Fibroblast of upper back skin (primary cell): ENCODE results near the gene INO80.
"Not testable (repeated sequence)": the region's sequence is repeated elsewhere in the genome, so short reads cannot be mapped to it uniquely, and the experiment has no call there.

Source experiments
- DNase-seq: peaks from one replicate; pipeline ENCODE4 v3.0.0-alpha.2; 2013

Gene INO80, protein sequence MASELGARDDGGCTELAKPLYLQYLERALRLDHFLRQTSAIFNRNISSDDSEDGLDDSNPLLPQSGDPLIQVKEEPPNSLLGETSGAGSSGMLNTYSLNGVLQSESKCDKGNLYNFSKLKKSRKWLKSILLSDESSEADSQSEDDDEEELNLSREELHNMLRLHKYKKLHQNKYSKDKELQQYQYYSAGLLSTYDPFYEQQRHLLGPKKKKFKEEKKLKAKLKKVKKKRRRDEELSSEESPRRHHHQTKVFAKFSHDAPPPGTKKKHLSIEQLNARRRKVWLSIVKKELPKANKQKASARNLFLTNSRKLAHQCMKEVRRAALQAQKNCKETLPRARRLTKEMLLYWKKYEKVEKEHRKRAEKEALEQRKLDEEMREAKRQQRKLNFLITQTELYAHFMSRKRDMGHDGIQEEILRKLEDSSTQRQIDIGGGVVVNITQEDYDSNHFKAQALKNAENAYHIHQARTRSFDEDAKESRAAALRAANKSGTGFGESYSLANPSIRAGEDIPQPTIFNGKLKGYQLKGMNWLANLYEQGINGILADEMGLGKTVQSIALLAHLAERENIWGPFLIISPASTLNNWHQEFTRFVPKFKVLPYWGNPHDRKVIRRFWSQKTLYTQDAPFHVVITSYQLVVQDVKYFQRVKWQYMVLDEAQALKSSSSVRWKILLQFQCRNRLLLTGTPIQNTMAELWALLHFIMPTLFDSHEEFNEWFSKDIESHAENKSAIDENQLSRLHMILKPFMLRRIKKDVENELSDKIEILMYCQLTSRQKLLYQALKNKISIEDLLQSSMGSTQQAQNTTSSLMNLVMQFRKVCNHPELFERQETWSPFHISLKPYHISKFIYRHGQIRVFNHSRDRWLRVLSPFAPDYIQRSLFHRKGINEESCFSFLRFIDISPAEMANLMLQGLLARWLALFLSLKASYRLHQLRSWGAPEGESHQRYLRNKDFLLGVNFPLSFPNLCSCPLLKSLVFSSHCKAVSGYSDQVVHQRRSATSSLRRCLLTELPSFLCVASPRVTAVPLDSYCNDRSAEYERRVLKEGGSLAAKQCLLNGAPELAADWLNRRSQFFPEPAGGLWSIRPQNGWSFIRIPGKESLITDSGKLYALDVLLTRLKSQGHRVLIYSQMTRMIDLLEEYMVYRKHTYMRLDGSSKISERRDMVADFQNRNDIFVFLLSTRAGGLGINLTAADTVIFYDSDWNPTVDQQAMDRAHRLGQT (N-terminal part only)

DNA sequence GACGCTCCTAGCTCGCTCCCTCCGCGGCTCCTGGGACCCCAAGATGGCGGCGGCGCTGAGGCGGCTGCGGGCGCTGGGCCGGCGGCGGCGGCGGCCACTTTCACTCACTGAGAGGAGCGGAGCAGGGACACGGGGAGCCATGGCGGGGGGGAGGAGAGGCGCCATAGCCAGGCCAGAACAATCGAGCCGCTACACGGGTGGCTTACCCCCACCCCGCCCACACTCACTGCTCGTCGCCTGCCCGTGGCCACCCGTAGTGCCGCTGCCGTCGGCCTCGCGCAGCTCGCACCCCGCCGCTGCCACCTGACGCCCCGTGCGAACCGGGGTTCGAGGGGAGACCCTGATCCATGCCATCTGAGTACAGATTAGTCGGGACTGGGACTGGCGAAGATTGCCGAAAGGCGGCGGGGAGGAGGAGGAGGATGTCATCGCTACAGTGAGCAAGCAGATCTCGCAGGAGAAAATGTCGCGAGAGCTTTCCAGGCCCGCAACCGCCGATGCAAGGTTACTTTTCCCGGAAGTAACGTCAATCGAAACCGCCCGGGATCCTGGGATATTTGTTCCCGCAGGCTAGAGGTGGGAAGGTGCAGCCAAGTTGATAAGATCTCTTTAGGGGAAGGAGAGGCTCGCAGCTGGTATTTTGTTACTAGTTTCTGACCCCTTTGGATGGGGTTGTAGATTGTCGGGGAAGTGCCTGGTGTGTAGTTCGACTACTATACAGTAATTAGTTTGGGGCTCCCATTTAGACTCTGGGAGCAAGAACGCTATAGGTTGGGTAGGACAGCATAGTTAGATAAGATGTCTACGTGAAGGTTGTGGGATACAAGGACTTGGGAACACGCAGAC, at the start of gene INO80:
TSS of gene INO80 (minus strand) at position 165 of the 846 bp plus-strand sequence. CDS start 19,970 bp downstream, outside the sequence.
- peak; percentile 99 for DNase-seq

GRCh38 chr15:41161736-41162135, 45.7 kb upstream of the INO80 start:
- DNase-seq = peak; percentile 12

- DNase-seq = peak; percentile 43
Measured at GRCh38 chr15:41161336-41161735, 45.3 kb upstream of the INO80 start.

DNA sequence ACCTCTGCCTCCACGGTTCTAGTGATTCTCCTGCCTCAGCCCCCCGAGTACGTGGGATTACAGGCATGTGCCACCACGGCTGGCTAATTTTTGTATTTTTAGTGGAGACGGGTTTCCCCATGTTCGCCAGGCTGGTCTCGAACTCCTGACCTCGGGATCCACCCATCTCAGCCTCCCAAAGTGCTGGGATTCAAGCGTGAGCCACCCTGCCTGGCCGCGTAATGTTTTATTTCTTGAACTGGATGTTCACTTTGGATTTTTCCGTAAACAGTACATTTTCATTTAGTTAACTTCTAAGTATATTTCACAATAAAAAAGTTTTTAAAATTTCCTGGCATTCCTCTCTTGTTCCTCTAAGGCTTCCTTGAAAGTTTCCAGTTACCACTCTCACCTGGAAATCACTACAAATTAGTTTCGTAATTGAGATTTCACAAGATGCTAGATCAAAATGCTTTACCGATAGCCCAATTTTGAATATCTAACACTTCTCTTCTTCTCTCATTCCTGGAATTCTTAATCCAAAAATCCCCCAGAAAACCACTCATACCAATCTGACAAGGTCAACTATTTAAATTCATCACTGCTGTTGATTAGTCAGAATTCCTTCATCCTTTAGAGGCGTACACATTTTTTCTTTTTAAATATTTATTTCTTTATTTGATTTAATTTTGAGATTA, 44.7 kb upstream of the INO80 start:
- peak; percentile 64 for DNase-seq

GRCh38 chr15:41154412-41154811, 38.3 kb upstream of the INO80 start:
- DNase-seq = no peak

- no peak for DNase-seq
Measured at GRCh38 chr15:41153733-41154132, 37.7 kb upstream of the INO80 start.

GRCh38 chr15:41151451-41152005, 35.4 kb upstream of the INO80 start:
- DNase-seq = no peak

DNA sequence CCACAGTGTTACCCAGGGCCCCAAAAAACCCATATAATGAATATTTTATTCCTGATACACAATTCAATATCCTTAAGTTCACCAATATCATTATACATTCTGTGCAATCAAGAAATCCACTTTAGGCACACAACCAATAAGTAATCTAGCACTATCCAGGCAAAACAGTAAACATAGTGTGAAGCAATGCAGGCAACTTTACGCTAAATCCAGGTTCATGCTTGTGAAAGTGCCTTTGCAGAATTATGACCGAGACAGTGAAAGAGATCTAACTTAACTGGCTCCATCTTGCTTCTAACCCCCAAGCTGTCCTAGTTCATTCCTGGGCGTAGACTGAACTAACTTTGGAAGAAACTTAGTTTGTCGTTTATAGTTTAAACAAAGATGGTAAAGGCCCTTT, 34.2 kb upstream of the INO80 start:
- DNase-seq = no peak

DNA sequence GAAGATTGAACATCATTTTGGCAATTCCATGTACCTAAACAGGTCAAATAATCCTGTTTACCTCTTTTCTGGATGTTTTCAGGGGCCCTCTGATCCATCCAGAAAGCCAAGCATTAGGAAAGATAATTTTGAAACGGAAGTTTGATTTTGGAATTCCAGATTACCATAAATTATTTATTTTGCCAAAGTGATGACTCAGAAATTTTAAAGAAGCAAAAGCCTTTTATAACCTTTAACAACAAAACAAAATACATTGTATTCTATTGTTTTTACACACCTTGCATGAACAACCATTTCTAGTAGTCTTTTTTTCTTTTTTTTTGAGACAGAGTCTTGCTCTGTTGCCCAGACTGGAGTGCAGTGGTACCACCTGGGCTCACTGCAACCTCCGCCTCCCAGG, 32.0 kb upstream of the INO80 start:
- DNase-seq = no peak

DNA sequence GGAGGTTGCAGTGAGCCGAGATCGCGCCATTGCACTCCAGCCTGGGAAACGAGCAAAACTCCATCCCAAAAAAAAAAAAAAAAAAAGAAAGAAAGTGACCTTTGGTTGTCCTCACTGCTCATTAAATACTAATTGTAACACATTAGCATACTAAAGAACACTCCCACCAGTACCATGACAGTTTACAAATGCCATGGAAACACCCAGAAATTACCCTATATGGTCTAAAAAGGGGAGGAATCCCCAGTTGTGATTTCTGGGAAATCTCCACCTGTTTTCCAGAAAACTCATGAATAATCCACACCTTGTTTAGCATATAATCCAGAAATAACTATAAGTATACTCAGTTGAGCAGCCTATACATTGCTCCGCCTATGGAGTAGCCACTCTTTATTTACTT, 23.5 kb upstream of the INO80 start:
- DNase-seq = no peak

GRCh38 chr15:41139112-41139511, 23.0 kb upstream of the INO80 start:
- not testable (repeated sequence) for DNase-seq

- DNase-seq = not testable (repeated sequence)
Measured at GRCh38 chr15:41135580-41135979, 19.5 kb upstream of the INO80 start.

DNA sequence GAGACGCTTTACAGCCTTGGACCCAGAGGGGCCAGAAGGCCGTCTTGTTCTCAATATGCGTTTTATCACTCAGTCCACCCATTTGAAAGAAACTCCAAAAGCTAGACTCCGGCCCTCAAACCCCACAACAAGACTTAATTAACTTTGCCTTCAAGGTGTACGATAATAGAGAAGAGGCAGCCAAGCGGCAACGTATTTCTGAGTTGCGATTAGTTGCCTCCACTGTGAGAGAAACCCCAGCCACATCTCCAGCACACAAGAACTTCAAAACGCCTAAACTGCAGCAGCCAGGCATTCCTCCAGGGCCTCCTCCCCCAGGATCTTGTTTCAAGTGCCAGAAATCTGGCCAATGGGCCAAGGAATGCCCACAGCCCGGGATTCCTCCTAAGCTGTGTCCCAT, 17.4 kb upstream of the INO80 start:
- no peak for DNase-seq

DNA sequence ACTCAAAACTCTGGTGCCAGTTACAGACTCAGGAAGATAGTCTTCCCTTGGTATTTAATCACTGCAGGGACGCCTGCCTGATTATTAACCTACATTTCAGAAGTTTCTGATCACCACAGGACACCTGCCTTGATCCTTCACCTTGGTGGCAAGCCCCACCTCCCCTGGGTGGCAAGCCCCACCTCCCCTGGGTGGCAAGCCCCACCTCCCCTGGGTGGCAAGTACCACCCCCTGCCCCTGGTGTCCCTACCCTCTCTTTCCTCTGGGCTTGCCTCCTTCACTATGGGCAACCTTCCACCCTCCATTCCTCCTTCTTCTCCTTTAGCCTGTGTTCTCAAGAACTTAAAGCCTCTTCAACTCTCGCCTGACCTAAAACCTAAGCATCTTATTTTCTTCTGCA, 16.0 kb upstream of the INO80 start:
- not testable (repeated sequence) for DNase-seq

- no peak for DNase-seq
Measured at GRCh38 chr15:41128174-41128902, 12.3 kb upstream of the INO80 start.

GRCh38 chr15:41125931-41126642, 10.0 kb upstream of the INO80 start:
- DNase-seq = no peak

DNA sequence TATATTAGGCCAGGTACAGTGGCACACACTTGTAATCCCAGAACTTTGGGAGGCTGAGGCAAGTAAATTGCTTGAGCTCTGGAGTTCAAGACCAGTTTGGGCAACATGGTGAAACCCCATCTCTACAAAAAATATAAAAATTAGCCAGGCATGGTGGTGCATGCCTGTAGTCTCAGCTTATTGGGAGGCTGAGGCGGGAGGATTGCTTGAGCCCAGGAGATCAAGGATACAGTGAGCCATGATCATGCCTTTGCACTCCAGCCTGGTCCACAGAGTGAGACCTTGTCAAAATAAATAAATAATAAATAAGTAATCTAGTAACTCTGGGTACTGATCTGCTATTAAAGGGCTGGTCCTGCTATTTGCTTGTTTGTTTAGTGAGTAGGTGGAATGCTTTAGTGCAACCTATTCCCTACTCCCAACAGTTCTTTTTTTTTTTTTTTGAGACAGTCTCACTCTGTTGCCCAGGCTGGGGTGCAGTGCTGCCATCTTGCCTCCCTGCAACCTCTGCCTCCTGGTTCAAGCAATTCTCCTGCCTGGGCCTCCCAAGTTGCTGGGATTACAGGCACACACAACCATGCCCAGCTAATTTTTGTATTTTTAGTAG, 9.1 kb upstream of the INO80 start:
- no peak for DNase-seq

- no peak for DNase-seq
Measured at GRCh38 chr15:41124058-41124457, 8.0 kb upstream of the INO80 start.

- no peak for DNase-seq
Measured at GRCh38 chr15:41122849-41123248, 6.8 kb upstream of the INO80 start.
